Prostate gland (tissue), 2 donors: Measurements from ENCODE around the gene ROR1. TPM values are rescaled to one million over a fixed set of nuclear protein-coding genes. Genes with fewer than 3 reads are reported as not detected.

ENCODE experiments used
- DNase-seq: peaks from one replicate; pipeline ENCODE4 v3.0.0-alpha.2; 2019; ENCODE audit warnings: low spot score
- H3K27ac ChIP-seq, 2 donors: fragments of 200-600 bp; sonication (generic); 2 replicates each; pipeline ENCODE4 v1.5.1; 2017 to 2019
- H3K27me3 ChIP-seq: fragments of 200-600 bp; sonication (generic); replicated peaks from 2 replicates; pipeline ENCODE4 v1.5.1; 2019; ENCODE audit not compliant: insufficient read depth
- H3K36me3 ChIP-seq, 2 donors: fragments of 200-600 bp; sonication (generic); 1 replicate in 1 of 2; 2 replicates in 1 of 2; pipeline versions ENCODE4 v1.5.1 to v1.8.1; 2017 to 2019
- H3K4me1 ChIP-seq: fragments of 200-600 bp; sonication (generic); replicated peaks from 2 replicates; pipeline ENCODE4 v1.5.1; 2019
- H3K4me3 ChIP-seq, 2 donors: fragments of 200-600 bp; sonication (generic); 2 replicates each; pipeline ENCODE4 v1.5.1; 2017 to 2019
- H3K9me3 ChIP-seq: fragments of 200-600 bp; sonication (generic); 2 replicates; pipeline ENCODE4 v1.5.1; 2017
- CTCF ChIP-seq, 4 experiments: fragments of 200-600 bp in 2 of 4; fragments of 450-650 bp in 2 of 4; sonication (generic) in 2 of 4; IDR thresholded peaks; 1 replicate in 3 of 4; 2 replicates in 1 of 4; pipeline ENCODE4 v1.5.1; 2016 to 2019; ENCODE audit warnings: antibody characterized with exemption in 4 of 4, mild to moderate bottlenecking in 2 of 4, moderate library complexity in 2 of 4
- POLR2A ChIP-seq: fragments of 450-650 bp; IDR thresholded peaks from one replicate; pipeline ENCODE4 v1.6.1; 2016; ENCODE audit warnings: antibody characterized with exemption, mild to moderate bottlenecking
- POLR2AphosphoS5 ChIP-seq: sonication (generic); formaldehyde crosslinking; IDR thresholded peaks from one replicate; pipeline ENCODE4 v1.6.1; 2017; ENCODE audit warnings: antibody characterized with exemption
- WGBS: methylation state at CpG from one replicate; pipeline ENCODE4 v1.1.5; 2018; 5-methylcytosine and 5-hydroxymethylcytosine counted together
- intact Hi-C: fragments of 100-400 bp; cut with DNase I; formaldehyde crosslinking; loops from one replicate; pipeline ENCODE4 v1.14.2; 2022
- total RNA-seq, 2 donors: library from RNA; depleted of rRNA; stranded (reverse); fragments of >200 nt; gene quantifications; one replicate each; pipeline ENCODE4 v1.1.0, GENCODE V29; 2016

ROR1 gene
- total RNA-seq, 2 donors from 2014 or later: 7.3 to 11.1 TPM

- TF ChIP-seq POLR2AphosphoS5: peak; percentile 57
- no peak for TF ChIP-seq POLR2A
- intact Hi-C loops: no loop called here
- Histone ChIP-seq H3K4me3 (no peak overlapping the region), H3K27me3 (no peaks in the 10 kb centered on the region), H3K4me1 (peaks cover 9% of the 10 kb centered on the region), H3K27ac (no peak overlapping the region), H3K36me3 (no peaks in the 10 kb centered on the region), H3K9me3 (no peaks in the 10 kb centered on the region)
- WGBS: 13% methylated on average over 7 of the region's 7 CpGs
- peak; percentile 56 for DNase-seq
Measured at GRCh38 chr1:63928186-63929105, 154.6 kb downstream of the ROR1 start.

- TF ChIP-seq POLR2A (no peak), CTCF (IDR thresholded peaks at IDR 0.05) (no peak), POLR2AphosphoS5 (no peak)
- peaks cover 9% of the 10 kb centered on the region for H3K4me1 ChIP-seq
- H3K4me3 ChIP-seq: no peak overlapping the region
- H3K36me3 ChIP-seq: no peaks in the 10 kb centered on the region
- H3K27me3 ChIP-seq: no peaks in the 10 kb centered on the region
- DNase-seq: no peak
- intact Hi-C loops: no loop called here
- no peaks in the 10 kb centered on the region for H3K9me3 ChIP-seq
- 29% methylated on average over 3 of the region's 3 CpGs for WGBS
- H3K27ac ChIP-seq: no peak overlapping the region
Measured at GRCh38 chr1:63929106-63929478, 155.3 kb downstream of the ROR1 start.

GRCh38 chr1:63931468-63931867 lies 157.7 kb downstream of the ROR1 start:
- Histone ChIP-seq H3K27ac (no peak overlapping the region), H3K36me3 (no peaks in the 10 kb centered on the region), H3K27me3 (no peaks in the 10 kb centered on the region), H3K4me3 (no peak overlapping the region), H3K9me3 (no peaks in the 10 kb centered on the region), H3K4me1 (peaks cover 9% of the 10 kb centered on the region)
- intact Hi-C loops: loop anchor here (10.0 kb wide), 1 partner anchor 303 kb away; no protein-coding TSS in a partner anchor
- DNase-seq: no peak
- WGBS: 71% methylated on average over 2 of the region's 2 CpGs
- no peak for TF ChIP-seq POLR2A
- no peak for TF ChIP-seq CTCF (IDR thresholded peaks at IDR 0.05)
- TF ChIP-seq POLR2AphosphoS5: no peak

- WGBS: 85% methylated on average over 1 of the region's 1 CpG
Measured at GRCh38 chr1:63934697-63935096, 160.9 kb downstream of the ROR1 start.

GRCh38 chr1:63935143-63935542 lies 161.3 kb downstream of the ROR1 start:
- 85% methylated on average over 1 of the region's 1 CpG for WGBS
- no peak for TF ChIP-seq POLR2A
- TF ChIP-seq CTCF (IDR thresholded peaks at IDR 0.05): peak in 3 of 4 experiments; percentile 16 to 38 (median 30)
- no peaks in the 10 kb centered on the region for H3K4me1 ChIP-seq
- no peaks in the 10 kb centered on the region for H3K9me3 ChIP-seq
- intact Hi-C loops: loop anchor here (5.0 to 10.0 kb wide), 2 partner anchors 202 to 300 kb away; no protein-coding TSS in a partner anchor
- H3K27me3 ChIP-seq: no peaks in the 10 kb centered on the region
- no peak overlapping the region for H3K27ac ChIP-seq
- DNase-seq: peak; percentile 11
- H3K4me3 ChIP-seq: no peak overlapping the region
- H3K36me3 ChIP-seq: no peaks in the 10 kb centered on the region

More at GRCh38 chr1:63934697-63935096, 160.9 kb downstream of the ROR1 start:
- Histone ChIP-seq H3K27ac (no peak overlapping the region), H3K9me3 (no peaks in the 10 kb centered on the region), H3K4me1 (no peaks in the 10 kb centered on the region), H3K4me3 (no peak overlapping the region), H3K27me3 (no peaks in the 10 kb centered on the region), H3K36me3 (no peaks in the 10 kb centered on the region)
- no peak for TF ChIP-seq POLR2AphosphoS5
- no peak for TF ChIP-seq CTCF (IDR thresholded peaks at IDR 0.05)
- no peak for TF ChIP-seq POLR2A
- intact Hi-C loops: loop anchor here (5.0 to 10.0 kb wide), 2 partner anchors 203 to 300 kb away; no protein-coding TSS in a partner anchor
- no peak for DNase-seq
